ENCODE results near the gene SYTL1.

GRCh38 chr1:27331426-27331825 is 10.4 kb upstream of the SYTL1 start:
- TF ChIP-seq CTCF (IDR thresholded peaks at IDR 0.05 in 2 of 3, conservative IDR thresholded peaks at IDR 0.05 in 1 of 3; ENCODE audit: borderline replicate concordance in 1 of 3, insufficient read depth in 1 of 3, low read depth in 2 of 3, low read length in 2 of 3) (no peak), POLR2AphosphoS5 (IDR thresholded peaks at IDR 0.05; ENCODE audit: low read depth, low read length) (no peak), RAD21 (IDR thresholded peaks at IDR 0.05; ENCODE audit: low read depth) (no peak), EZH2phosphoT487 (IDR thresholded peaks at IDR 0.05; ENCODE audit: borderline replicate concordance) (no peak), ZNF274 (IDR thresholded peaks at IDR 0.05; ENCODE audit: low read depth, low read length) (no peak), POLR2A (IDR thresholded peaks at IDR 0.05; ENCODE audit: borderline replicate concordance, extremely low read depth, insufficient read depth, insufficient read length) (no peak), YY1 (IDR thresholded peaks at IDR 0.05; ENCODE audit: extremely low read depth, insufficient replicate concordance, low read depth, low read length) (no peak), SRF (IDR thresholded peaks at IDR 0.05; ENCODE audit: low read depth) (no peak), FOSL1 (IDR thresholded peaks at IDR 0.05; ENCODE audit: low read depth) (no peak), EZH2 (IDR thresholded peaks at IDR 0.05) (no peak), SIN3A (IDR thresholded peaks at IDR 0.05; ENCODE audit: low read depth) (no peak), ELF1 (IDR thresholded peaks at IDR 0.05; ENCODE audit: borderline replicate concordance, low read depth) (no peak), EGR1 (IDR thresholded peaks at IDR 0.05; ENCODE audit: low read depth) (no peak)
- TF ChIP-seq, protein P1, sequence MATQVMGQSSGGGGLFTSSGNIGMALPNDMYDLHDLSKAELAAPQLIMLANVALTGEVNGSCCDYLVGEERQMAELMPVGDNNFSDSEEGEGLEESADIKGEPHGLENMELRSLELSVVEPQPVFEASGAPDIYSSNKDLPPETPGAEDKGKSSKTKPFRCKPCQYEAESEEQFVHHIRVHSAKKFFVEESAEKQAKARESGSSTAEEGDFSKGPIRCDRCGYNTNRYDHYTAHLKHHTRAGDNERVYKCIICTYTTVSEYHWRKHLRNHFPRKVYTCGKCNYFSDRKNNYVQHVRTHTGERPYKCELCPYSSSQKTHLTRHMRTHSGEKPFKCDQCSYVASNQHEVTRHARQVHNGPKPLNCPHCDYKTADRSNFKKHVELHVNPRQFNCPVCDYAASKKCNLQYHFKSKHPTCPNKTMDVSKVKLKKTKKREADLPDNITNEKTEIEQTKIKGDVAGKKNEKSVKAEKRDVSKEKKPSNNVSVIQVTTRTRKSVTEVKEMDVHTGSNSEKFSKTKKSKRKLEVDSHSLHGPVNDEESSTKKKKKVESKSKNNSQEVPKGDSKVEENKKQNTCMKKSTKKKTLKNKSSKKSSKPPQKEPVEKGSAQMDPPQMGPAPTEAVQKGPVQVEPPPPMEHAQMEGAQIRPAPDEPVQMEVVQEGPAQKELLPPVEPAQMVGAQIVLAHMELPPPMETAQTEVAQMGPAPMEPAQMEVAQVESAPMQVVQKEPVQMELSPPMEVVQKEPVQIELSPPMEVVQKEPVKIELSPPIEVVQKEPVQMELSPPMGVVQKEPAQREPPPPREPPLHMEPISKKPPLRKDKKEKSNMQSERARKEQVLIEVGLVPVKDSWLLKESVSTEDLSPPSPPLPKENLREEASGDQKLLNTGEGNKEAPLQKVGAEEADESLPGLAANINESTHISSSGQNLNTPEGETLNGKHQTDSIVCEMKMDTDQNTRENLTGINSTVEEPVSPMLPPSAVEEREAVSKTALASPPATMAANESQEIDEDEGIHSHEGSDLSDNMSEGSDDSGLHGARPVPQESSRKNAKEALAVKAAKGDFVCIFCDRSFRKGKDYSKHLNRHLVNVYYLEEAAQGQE (IDR thresholded peaks at IDR 0.05; ENCODE audit: low read depth): no peak
